ENCODE data around the gene FMN1.

DNA sequence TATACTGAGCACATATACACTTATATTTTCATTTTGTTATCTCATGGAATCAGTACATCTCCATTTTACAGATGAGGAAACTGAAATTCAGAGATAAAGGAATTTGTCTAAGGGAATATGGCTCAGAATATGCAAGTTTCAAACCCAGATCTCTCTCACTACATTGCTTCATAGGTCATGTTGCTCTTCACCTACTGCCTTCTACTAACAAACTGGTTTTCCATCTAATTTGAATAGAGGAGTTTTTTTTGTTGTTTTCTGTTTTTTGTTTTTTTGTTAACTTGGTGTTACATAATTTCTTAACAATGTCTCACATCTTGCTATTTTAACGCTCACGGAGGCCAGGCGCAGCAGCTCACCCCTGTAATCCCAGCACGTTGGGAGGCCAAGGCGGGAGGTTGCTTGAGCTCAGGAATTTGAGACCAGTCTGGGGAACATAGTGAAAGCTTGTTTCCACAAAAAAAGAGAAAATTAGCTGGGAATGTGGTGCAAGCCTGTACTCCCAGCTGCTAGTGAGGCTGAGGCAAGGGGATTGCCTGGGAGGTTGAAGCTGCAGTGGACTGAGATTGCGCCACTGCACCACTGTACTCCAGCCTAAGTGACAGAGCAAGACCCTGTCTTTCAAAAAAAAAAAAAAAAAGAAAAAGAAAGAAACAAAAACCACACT lies 37.0 kb downstream of the FMN1 start:
- TF ChIP-seq CTCF (IDR thresholded peaks at IDR 0.05) (no peak), POLR2A (IDR thresholded peaks at IDR 0.05) (no peak)
